Urinary bladder (tissue), 4 donors: ENCODE results near the gene LGALS1. TPM values are rescaled to one million over a fixed set of nuclear protein-coding genes. Genes with fewer than 3 reads are reported as not detected.

ENCODE experiments used
- DNase-seq: peaks from one replicate; pipeline ENCODE4 v3.0.0-alpha.2; 2015; ENCODE audit errors: extremely low spot score
- H3K27ac ChIP-seq: one replicate; pipeline ENCODE4 v1.5.1; 2013; ENCODE audit warnings: low read depth, mild to moderate bottlenecking, moderate library complexity
- H3K36me3 ChIP-seq: one replicate; pipeline ENCODE4 v1.6.1; 2013; ENCODE audit warnings: mild to moderate bottlenecking, moderate library complexity; ENCODE audit not compliant: insufficient read depth
- H3K4me1 ChIP-seq: one replicate; pipeline ENCODE4 v1.6.1; 2013; ENCODE audit warnings: mild to moderate bottlenecking, moderate library complexity; ENCODE audit not compliant: insufficient read depth
- H3K4me3 ChIP-seq: one replicate; pipeline ENCODE4 v1.5.1; 2013; ENCODE audit warnings: low read depth, low read length
- WGBS: extraction: QIAGEN DNeasy Blood & Tissue Kit; methylation state at CpG from one replicate; pipeline ENCODE4 v1.1.7; 2013; 5-methylcytosine and 5-hydroxymethylcytosine counted together
- polyA plus RNA-seq: library from polyadenylated mRNA; stranded (reverse); fragments of 200-250 nt; gene quantifications from one replicate; pipeline ENCODE4 v1.2.3, GENCODE V29; 2013
- total RNA-seq: library from RNA; depleted of rRNA; stranded (reverse); fragments of >200 nt; gene quantifications from one replicate; pipeline ENCODE4 v1.2.3, GENCODE V29; 2014
- donor health status: healthy with polysubstance abuse.
- donor health status: healthy.

LGALS1 gene
- total and polyA plus RNA-seq, 2 donors, result 1,499 to 1,781 TPM

DNA sequence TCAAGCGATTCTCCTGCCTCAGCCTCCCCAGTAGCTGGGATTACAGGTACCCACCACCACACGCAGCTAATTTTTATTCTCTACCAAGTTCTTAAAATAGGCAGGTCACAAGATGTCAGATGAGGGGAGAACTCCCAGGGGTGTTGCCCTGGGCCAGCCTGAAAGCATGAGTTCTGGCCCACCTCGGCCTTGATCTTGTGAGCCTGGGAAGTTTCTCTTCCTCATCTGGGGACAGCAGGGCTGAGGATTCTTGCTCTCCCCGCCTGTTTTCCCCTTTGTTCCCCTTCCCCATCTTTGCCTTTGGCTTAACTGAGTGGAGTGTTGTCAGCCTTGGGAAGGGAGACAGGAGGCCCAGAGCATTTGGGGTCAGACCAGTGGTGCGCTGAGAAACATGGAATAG is 13.4 kb upstream of the LGALS1 start:
- Histone ChIP-seq H3K4me1 (no peaks in the 10 kb centered on the region), H3K4me3 (no peak overlapping the region), H3K36me3 (no peaks in the 10 kb centered on the region), H3K27ac (peak overlapping the region; percentile 26)
- 88% methylated on average over 5 of the region's 5 CpGs for WGBS
- DNase-seq, result no peak

DNA sequence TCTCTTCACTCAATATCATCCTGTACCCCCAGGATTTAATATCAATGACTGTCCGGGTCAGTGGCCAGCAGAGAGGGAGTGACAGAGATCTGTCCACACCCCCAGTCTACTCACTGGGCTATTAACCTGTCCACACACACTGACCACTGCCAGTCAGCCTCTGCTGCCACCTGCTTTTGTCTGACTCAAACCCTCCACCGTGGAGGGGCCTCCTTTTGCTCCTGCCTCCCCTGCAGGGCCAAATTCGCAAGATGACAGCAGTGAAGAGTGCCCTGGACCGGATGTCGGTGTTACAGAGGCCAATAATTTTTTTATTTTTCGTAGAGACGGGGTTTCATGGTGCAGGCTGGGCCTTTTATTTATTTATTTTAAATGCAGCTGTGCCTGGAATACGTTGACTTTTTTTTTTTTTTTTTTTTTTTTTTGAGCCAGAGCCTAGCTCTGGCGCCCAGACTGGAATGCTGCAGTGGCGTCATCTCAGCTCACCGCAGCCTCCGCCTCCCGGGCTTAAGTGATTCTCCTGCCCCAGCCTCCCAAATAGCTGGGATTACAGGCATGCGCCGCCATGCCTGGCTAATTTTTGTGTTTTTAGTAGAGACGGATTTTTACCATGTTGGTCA is 11.8 kb upstream of the LGALS1 start:
- H3K4me3 ChIP-seq, result no peak overlapping the region
- no peak overlapping the region for H3K27ac ChIP-seq
- no peak for DNase-seq
- H3K4me1 ChIP-seq, result no peaks in the 10 kb centered on the region
- WGBS, result 64% methylated on average over 16 of the region's 16 CpGs
- no peaks in the 10 kb centered on the region for H3K36me3 ChIP-seq

DNA sequence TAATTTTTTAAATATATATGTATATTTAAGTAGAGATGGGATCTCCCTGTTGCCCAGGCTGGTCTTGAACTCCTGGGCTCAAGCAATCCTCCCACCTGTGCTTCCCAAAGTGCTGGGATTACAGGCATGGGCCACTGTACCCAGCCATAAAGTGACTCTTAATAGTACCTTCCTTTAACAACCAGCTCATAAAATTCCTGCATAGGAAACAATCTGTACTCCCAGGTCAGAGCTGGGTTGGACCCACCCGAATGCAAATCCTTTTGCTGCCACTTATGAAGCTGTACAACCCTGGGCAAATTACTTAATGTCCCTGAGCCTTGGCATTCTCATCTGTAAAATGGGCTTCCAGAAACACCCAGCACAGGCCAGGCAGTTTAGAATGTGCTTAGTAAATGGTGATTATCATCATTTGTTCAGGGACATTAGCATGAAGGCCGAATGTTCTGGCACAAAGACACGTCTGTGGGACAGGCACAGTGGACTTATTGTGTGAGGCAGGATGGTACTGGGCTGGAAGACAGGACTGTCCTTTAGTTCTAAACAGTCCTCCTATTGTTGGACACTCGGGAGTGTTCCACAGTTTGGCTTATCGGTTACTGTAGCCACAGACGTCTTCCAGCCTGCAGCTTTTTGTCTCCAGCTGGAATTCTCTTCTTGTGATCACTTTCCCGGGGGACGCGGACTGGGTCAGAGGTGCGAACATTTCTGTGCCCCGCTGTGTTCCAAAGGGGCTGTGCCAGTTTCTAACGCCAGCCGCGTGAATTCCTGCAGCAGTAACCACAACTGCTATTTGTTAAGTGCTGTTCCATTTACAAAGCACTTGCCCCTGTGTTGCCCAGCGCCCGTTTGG is 11.0 kb upstream of the LGALS1 start:
- Histone ChIP-seq H3K4me3 (no peak overlapping the region), H3K36me3 (no peaks in the 10 kb centered on the region), H3K27ac (no peak overlapping the region), H3K4me1 (no peaks in the 10 kb centered on the region)
- no peak for DNase-seq
- 76% methylated on average over 16 of the region's 16 CpGs for WGBS

DNA sequence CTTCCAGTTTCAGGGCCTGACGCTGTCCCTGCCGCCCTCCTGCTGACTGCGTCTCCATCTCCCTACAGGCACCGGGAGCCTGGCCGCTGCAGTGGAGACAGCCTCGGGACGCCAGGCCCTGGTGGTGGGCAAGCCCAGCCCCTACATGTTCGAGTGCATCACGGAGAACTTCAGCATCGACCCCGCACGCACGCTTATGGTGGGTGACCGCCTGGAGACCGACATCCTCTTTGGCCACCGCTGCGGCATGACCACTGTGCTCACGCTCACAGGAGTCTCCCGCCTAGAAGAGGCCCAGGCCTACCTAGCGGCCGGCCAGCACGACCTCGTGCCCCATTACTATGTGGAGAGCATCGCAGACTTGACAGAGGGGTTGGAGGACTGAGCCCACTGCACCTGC is 9.9 kb upstream of the LGALS1 start:
- H3K27ac ChIP-seq, result no peak overlapping the region
- 92% methylated on average over 24 of the region's 24 CpGs for WGBS

DNA sequence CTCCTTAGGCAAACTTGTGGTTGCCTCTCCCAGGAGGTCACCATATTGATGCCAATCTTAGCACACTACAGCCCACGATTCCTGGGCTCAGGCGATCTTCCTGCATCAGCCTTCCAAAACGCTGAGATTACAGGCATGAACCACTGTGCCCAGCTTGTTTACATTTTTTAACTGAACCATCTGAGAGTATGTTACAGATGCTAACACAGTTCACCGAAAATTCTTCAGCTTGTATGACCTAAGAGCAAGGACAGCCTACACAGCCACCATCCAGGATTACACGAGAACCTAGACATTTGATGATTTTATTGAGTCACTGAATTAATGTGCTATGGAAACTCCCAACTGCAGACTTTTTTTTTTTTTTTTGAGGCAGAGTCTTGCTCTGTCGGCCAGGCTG is 5.8 kb upstream of the LGALS1 start:
- no peaks in the 10 kb centered on the region for H3K36me3 ChIP-seq
- DNase-seq, result no peak
- no peak overlapping the region for H3K27ac ChIP-seq
- 47% methylated on average over 6 of the region's 6 CpGs for WGBS
- no peaks in the 10 kb centered on the region for H3K4me1 ChIP-seq
- no peak overlapping the region for H3K4me3 ChIP-seq

More for the DNA sequence above, 9.9 kb upstream of the LGALS1 start:
- Histone ChIP-seq H3K36me3 (no peaks in the 10 kb centered on the region), H3K4me1 (no peaks in the 10 kb centered on the region), H3K4me3 (no peak overlapping the region)
- no peak for DNase-seq

DNA sequence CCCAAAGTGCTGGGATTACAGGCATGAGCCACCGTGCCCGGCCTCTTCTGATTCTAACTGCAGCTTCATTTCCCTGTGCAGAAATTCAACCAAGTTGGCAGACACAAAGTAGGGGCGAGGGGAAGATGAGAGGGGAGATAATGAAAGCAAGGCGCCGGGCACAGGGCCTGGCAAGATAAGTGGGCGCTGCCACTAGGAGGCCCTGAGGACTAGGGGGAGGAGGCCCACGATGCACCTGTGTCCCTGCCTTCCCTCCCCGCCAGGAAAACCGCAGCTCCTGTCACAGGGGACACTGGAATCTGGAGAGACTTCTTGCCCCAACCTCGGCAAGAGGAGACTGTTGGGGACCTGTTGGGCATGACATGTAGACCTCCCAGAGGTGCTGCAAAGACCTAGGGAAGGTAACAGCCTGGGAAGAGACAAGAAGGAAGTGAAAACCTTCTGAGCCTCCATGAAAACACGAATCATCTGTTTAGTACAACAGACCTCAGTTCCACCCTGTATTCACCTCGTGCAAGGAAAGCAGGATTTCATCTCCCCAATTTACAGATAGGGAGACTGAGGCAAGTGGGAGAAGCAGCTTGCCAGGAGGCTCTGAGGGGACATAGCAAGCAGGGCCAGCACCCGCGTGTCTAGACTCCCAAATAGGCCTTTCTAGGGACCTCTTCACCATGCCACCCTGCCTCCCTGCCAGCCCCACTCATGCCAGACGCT is 3.1 kb upstream of the LGALS1 start:
- WGBS, result 74% methylated on average over 15 of the region's 15 CpGs
- H3K4me1 ChIP-seq, result peaks cover 1% of the 10 kb centered on the region
- no peak overlapping the region for H3K27ac ChIP-seq
- no peaks in the 10 kb centered on the region for H3K36me3 ChIP-seq
- no peak overlapping the region for H3K4me3 ChIP-seq
- DNase-seq, result no peak

DNA sequence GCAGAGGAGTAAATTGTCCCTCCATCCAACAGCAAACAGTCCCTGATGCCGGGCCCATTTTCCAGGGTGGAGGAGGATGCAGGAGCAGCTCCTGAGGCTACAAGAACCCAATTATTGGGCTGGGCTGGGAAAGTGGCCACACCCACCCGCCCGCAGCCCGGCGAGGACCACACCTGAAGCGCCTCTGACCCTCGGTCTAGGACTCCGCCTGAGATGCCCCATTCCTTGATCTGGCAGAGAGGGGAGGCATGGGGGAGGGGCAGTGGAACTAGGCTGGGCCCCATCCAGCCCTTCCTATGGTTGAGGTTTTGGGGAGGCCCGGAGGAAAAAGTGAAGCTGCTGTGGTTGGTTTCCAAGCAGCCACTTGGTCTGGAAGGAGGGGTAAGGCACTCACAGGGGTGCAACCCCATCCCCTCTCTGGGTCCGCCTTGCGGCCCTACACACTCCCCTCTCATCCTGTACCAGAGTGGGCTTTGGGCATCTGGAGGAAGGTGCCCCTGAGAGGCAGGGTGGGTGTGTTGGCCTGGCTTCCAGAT is 2.4 kb upstream of the LGALS1 start:
- Histone ChIP-seq H3K4me3 (no peak overlapping the region), H3K27ac (no peak overlapping the region), H3K36me3 (no peaks in the 10 kb centered on the region), H3K4me1 (peaks cover 1% of the 10 kb centered on the region)
- 66% methylated on average over 11 of the region's 11 CpGs for WGBS
- no peak for DNase-seq

DNA sequence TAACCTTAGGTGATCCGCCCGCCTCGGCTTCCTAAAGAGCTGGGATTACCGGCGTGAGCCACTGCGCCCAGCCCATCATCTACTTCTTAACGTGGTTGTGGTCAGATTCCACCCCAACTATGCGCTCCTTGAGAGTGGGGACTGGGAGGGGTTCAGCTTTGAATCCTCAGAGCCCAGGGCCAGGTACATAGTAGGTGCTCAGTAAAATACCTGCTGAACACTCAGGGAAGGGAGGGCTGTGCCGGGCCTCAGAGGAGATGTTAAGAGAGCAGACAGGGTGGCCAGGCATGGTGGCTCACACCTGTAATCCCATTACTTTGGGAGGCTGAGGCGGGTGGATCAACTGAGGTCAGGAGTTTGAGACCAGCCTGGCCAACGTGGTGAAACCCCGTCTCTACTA is 1.2 kb upstream of the LGALS1 start:
- Histone ChIP-seq H3K36me3 (no peaks in the 10 kb centered on the region), H3K4me3 (no peak overlapping the region), H3K27ac (peak overlapping the region; percentile 65), H3K4me1 (peaks cover 1% of the 10 kb centered on the region)
- DNase-seq, result no peak
- 75% methylated on average over 12 of the region's 12 CpGs for WGBS

DNA sequence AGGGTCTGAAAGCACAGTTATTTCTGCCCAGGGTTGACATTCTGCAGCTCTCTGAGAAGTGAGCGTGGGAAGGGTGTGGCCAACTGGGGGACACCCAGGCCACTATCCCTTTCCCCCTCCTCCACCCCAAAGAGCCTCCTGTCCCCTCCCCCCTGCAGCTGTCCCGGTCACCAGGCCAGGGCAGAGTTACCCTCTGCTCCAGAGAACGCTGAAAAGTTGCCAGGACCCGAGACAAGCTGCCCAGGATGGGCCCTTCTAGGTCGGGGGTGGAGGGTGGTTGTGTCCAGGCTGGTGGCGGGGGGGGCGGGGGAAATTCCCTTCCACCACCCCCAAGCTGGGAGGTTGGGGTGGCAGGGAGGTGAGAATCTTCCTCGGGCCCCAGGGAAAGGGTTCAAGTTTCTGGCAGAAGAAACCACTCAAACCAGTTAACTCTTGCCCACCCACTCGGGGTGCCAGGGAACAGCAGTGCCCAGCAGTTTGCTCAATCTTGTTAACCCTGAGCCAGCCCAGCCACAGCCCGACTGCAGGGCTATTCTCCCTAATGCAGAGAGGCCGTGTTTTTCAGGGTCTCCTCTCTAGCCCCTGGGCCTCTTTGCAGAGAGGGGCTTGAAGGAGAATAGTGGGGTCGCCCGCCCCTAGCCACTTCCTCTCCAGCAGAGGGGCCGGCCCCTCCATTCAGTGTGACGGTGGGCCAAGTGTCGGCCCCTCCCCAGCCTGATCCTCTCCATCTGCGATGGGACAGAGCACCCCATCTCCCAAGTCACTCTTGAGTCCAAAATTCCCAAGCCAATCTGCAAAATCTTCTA is 697 bp downstream of the LGALS1 start:
- WGBS, result 3% methylated on average over 17 of the region's 17 CpGs
- Histone ChIP-seq H3K4me3 (peak overlapping the region; percentile 55), H3K27ac (peak overlapping the region; percentile 97), H3K4me1 (peaks cover 1% of the 10 kb centered on the region), H3K36me3 (no peaks in the 10 kb centered on the region)
- no peak for DNase-seq

DNA sequence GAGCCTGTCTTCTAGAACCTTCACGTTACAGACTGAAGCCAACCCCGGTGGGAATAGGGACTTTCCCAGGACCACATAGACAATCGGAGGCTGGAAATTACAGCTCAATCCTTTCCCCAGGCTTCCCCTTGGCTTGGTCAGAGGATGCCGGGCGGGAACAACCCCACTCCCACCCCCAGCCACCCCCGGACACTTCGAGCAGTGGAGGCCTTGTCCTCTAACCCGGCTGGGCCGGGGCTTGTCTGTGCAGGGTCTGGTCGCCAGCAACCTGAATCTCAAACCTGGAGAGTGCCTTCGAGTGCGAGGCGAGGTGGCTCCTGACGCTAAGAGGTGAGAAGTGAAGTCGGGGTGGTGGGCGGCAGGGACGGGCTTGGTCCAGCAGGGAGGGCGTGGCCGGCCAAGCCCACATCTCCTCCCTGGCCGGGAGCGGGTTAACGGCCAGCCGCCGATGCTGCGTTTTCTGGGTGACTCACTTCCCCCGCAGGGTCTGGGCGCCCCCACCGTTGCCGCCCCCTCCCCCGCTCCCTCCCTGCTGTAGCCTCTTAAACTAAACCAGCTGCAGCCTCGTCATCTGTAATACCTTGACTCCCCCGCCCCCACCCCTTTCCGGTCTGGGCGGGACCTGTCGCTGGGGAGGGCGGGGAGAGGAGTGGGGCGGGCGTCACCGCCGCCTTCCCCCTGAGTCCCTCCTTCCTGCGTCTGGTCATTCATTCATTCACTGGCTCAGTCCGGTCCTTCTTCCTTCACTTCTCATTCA is 1.5 kb downstream of the LGALS1 start:
- peaks cover 1% of the 10 kb centered on the region for H3K4me1 ChIP-seq
- WGBS, result under 1% methylated on average over 42 of the region's 42 CpGs

DNA sequence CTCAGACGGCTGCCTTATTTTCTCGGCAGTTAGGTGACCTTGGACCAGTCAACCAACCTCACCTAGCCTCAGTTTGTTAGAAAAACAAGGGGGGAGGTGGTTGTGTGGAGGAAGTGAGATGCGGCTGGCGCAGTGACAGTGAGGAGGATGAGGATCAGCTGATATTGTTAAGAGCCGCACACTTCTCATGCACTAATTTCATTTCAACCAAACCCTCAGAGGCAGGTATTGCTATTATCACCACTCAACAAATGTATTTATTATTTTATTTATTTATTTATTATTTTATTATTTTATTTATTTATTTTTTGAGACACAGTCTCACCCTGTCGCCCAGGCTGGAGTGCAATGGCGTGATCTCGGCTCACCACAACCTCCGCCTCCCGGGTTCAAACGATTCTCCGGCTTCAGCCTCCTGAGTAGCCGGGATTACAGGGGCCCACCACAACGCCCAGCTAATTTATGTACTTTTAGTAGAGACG is 2.1 kb downstream of the LGALS1 start:
- H3K27ac ChIP-seq, result no peak overlapping the region
- H3K36me3 ChIP-seq, result no peaks in the 10 kb centered on the region
- 41% methylated on average over 15 of the region's 15 CpGs for WGBS
- peak overlapping the region; percentile 55 for H3K4me3 ChIP-seq
- no peak for DNase-seq
- H3K4me1 ChIP-seq, result peaks cover 1% of the 10 kb centered on the region

More for the DNA sequence above, 1.5 kb downstream of the LGALS1 start:
- Histone ChIP-seq H3K36me3 (no peaks in the 10 kb centered on the region), H3K4me3 (peak overlapping the region; percentile 55), H3K27ac (peak overlapping the region; percentile 97)
- peak; percentile 73 for DNase-seq

DNA sequence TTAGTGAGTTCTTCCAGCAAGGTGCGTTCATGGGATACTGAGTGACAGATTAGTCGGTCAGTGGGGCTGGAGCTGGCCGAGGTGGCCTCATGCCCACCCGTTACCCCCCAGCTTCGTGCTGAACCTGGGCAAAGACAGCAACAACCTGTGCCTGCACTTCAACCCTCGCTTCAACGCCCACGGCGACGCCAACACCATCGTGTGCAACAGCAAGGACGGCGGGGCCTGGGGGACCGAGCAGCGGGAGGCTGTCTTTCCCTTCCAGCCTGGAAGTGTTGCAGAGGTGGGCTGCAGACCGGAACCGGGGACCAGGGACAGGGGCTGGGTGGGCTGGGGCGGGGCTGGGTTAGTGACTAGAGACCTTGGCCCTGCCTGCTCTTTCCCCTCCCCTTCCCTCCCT is 2.9 kb downstream of the LGALS1 start:
- no peak overlapping the region for H3K4me3 ChIP-seq
- H3K27ac ChIP-seq, result peak overlapping the region; percentile 40
- H3K36me3 ChIP-seq, result no peaks in the 10 kb centered on the region
- WGBS, result 45% methylated on average over 18 of the region's 18 CpGs
- no peak for DNase-seq
- peaks cover 1% of the 10 kb centered on the region for H3K4me1 ChIP-seq
